ENCODE results near the gene GSX2.
A peak's percentile ranks its signal among the peaks of the same experiment; 100 is the strongest.

The GSX2 gene

GRCh38 chr4:54063737-54064316 lies 36.1 kb upstream of the GSX2 start (continued):
- no peak for TF ChIP-seq HIC1 (tag by site-specific recombination; IDR thresholded peaks at IDR 0.05)
- no peak for TF ChIP-seq ZNF398 (tag by site-specific recombination; IDR thresholded peaks at IDR 0.05)
- no peak for TF ChIP-seq ZNF114 (tag by site-specific recombination; IDR thresholded peaks at IDR 0.05)
- peak; percentile 92 for TF ChIP-seq ZNF692 (tag by site-specific recombination; IDR thresholded peaks at IDR 0.05)
- TF ChIP-seq BCL11A (tag by site-specific recombination; IDR thresholded peaks at IDR 0.05; ENCODE audit: low read depth) = no peak
- peak; percentile 85; the same call in 1 of the 2 replicates for TF ChIP-seq ZFP69B (tag by site-specific recombination; IDR thresholded peaks at IDR 0.05)

GRCh38 chr4:54064317-54065111 lies 35.4 kb upstream of the GSX2 start, which contains the start of gene CHIC2:
CHIC2 (minus strand) TSS chr4:54064605; CDS start chr4:54064300, 305 bp downstream.
- Histone ChIP-seq H3K4me3 (ENCODE audit: low read depth, low read length) (peak within 1 kb of the TSS; percentile 78), H3K36me3 (ENCODE audit: control insufficient read depth in 2 of 2, insufficient read depth in 1 of 2, low read length in 2 of 2) (no peaks in the 10 kb centered on the region), H3K9me3 (ENCODE audit: control insufficient read depth, insufficient read depth, low read depth, low read length) (no peaks in the 10 kb centered on the region), H3K4me1 (ENCODE audit: control insufficient read depth, insufficient read depth, low read length) (peaks cover 6% of the 10 kb centered on the region), H3K27ac (ENCODE audit: extremely low read depth, low read depth, low read length) (peak within 1 kb of the TSS; percentile 85)
- ChIA-PET POLR2A (no interaction called here), CTCF (interaction anchor here (0.7 kb wide), 1 partner anchor 907 kb away, joined by 3 read pairs; no protein-coding TSS in a partner anchor)
- peak; percentile 69 for TF ChIP-seq ZBTB26 (tag by site-specific recombination; optimal IDR thresholded peaks at IDR 0.05)
- TF ChIP-seq OSR2 (tag by site-specific recombination; IDR thresholded peaks at IDR 0.05) = 0 out of 2 replicates have a peak, but pooled peaks have one; percentile 49
- TF ChIP-seq KLF17 (tag by site-specific recombination; IDR thresholded peaks at IDR 0.05) = 0 out of 2 replicates have a peak, but pooled peaks have one; percentile 48
- no peak for TF ChIP-seq ZNF37A (tag by site-specific recombination; IDR thresholded peaks at IDR 0.05)
- TF ChIP-seq ZNF2 (tag by site-specific recombination; IDR thresholded peaks at IDR 0.05) = peak; percentile 64; the same call in 1 of the 2 replicates
- peak; percentile 80 for TF ChIP-seq YY2 (tag by site-specific recombination; IDR thresholded peaks at IDR 0.05)
- TF ChIP-seq ZNF843 (tag by site-specific recombination; IDR thresholded peaks at IDR 0.05) = no peak
- TF ChIP-seq ZNF621 (tag by site-specific recombination; IDR thresholded peaks at IDR 0.05) = no peak
- TF ChIP-seq ZNF670 (tag by site-specific recombination; IDR thresholded peaks at IDR 0.05; ENCODE audit: low read depth) = no peak
- TF ChIP-seq ZNF341 (tag by site-specific recombination; IDR thresholded peaks at IDR 0.05; ENCODE audit: low read depth) = peak; percentile 47; the same call in 1 of the 2 replicates
- peak; percentile 71; the same call in 1 of the 2 replicates for TF ChIP-seq ZNF335 (tag by site-specific recombination; conservative IDR thresholded peaks at IDR 0.05)
- no peak; the same call in 1 of the 2 replicates for TF ChIP-seq INSM2 (tag by site-specific recombination; IDR thresholded peaks at IDR 0.05)
- TF ChIP-seq ZNF596 (tag by site-specific recombination; IDR thresholded peaks at IDR 0.05) = no peak
- TF ChIP-seq ZBTB44 (tag by site-specific recombination; IDR thresholded peaks at IDR 0.05) = peak; percentile 75; the same call in 1 of the 2 replicates
- no peak for TF ChIP-seq HIC1 (tag by site-specific recombination; IDR thresholded peaks at IDR 0.05)

All from HEK293 (cell line).